SKM-1 (cell line): Measurements from ENCODE around the gene AKR1E2.

Source experiments
- DNase-seq: peaks from one replicate; lab custom pipeline; 2025; ENCODE audit not compliant: unreplicated experiment; lab: John Stamatoyannopoulos, UW

Gene AKR1E2

DNA sequence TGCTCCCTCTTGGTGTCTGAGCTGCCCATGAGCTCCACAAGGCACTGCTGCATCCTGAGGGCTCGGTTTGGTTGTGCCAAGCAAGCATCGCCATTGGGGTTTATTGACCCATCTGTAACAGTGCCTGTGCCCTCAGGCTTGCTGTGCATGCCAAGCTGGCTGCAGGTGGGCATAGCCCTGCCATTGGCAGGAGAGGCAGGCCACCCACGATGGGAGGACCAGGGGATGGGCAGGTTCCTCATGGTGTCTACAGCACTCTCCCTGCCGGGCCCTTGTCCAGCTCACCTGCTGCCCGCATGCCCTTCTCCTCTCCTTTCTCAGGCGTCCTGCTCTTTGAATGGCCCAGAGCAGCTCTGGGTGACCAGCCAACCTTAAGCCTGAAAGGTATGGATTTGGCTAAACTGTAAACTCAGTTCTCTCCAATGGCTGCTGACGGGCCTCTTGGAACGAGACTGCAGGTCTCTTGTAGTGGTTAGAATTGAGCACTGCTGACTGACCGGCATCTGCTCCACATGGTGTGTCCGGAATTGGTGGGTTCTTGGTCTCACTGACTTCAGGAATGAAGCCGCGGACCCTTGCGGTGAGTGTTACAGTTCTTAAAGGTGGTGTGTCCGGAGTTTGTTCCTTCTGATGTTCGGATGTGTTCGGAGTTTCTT lies 17.6 kb downstream of the AKR1E2 start:
- DNase-seq = no peak

- DNase-seq = no peak
Observed at GRCh38 chr10:4844864-4845263, 18.9 kb downstream of the AKR1E2 start.

- DNase-seq = no peak
Observed at GRCh38 chr10:4845766-4846165, 19.8 kb downstream of the AKR1E2 start.

DNA sequence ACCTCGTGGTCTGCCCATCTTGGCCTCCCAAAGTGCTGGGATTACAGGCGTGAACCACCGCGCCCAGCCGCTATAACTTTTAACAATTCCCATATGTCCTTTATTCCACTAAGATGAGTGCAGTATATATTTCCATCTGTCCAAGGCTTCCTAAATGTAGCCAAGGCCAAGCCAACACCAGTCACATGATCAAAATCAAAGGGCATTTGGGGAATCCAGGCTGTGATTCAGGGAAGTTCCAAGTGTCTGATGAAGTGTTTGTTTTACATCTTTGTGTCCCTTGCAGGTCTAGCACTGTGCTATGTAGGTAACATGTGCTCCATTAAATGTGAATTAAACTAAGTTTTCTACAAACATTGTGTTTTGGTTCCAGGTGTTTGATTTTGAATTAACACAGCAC lies 20.8 kb downstream of the AKR1E2 start:
- DNase-seq = no peak

- DNase-seq = no peak
Observed at GRCh38 chr10:4847561-4848355, 21.8 kb downstream of the AKR1E2 start.

- no peak for DNase-seq
Observed at GRCh38 chr10:4848356-4849041, 22.5 kb downstream of the AKR1E2 start.

DNA sequence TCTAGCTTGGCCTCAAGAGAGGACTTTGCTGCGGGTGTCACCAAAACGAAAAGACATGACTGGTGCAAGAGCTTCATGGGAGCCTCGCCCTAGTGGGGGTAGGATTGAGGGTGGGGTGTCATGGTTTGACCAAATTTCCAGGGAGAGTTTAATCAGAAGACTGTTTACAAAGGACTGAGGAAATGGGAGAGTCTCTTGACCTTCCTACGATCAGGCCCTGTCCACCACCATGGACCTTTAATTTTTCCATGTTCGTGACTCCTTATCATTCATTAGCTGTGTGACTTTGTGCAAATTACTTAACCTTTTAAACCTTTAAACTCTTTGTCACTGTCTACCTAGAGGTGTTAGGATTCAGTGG lies 23.0 kb downstream of the AKR1E2 start:
- DNase-seq = no peak

DNA sequence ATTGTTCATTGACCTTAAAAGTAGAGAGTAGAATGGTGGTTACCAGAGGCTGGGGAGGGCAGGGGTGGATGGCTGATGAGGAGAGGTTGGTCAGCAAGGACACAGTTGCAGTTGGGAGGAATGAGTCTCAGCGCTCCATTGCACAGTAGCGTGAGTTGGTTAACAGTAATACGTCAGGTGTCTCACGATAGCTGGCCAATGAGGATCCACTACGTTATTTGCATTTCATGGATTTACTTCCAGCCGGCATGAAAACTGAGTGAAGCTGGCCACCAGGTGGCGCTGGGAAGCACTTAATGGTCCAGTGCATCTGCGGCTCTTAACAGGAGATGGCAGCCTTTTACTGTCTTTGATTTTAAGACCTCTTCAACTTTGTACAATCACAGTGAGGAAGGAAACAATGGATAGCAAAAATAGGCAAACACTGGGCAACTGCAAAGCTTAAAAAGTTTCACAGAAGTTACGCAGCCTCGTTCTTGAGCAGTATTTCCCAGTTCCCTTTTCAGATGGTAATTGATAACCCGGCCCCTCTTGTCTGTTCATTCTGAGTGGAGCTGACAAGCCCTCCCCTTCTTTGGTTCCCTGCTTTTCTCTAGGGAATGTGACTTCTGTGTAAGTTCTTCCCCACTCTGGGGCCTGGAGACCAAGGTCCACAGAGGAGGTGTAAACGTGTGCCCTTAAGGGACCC lies 23.7 kb downstream of the AKR1E2 start:
- DNase-seq = peak; percentile 23

GRCh38 chr10:4850397-4850796 lies 24.4 kb downstream of the AKR1E2 start:
- DNase-seq = no peak

DNA sequence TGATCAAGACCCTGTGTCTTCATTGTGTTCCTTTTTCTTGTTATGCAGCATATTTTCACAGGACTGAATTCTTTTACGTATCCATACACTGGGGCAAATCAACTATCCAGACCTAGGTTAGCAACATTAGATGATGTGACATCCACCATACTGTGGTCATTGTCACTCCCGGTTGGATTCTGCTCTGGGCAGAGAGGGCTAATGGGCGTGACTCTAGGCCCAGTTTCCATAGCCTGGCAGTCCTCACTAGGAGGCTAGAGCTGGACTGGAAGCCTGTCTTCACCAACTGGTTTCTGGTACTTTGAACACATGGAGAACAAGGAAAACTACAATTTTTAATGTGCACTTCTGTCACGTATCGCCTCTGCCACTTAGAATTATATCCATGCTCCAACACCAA lies 25.2 kb downstream of the AKR1E2 start:
- DNase-seq = no peak

- no peak for DNase-seq
Observed at GRCh38 chr10:4851846-4852245, 25.8 kb downstream of the AKR1E2 start.

DNA sequence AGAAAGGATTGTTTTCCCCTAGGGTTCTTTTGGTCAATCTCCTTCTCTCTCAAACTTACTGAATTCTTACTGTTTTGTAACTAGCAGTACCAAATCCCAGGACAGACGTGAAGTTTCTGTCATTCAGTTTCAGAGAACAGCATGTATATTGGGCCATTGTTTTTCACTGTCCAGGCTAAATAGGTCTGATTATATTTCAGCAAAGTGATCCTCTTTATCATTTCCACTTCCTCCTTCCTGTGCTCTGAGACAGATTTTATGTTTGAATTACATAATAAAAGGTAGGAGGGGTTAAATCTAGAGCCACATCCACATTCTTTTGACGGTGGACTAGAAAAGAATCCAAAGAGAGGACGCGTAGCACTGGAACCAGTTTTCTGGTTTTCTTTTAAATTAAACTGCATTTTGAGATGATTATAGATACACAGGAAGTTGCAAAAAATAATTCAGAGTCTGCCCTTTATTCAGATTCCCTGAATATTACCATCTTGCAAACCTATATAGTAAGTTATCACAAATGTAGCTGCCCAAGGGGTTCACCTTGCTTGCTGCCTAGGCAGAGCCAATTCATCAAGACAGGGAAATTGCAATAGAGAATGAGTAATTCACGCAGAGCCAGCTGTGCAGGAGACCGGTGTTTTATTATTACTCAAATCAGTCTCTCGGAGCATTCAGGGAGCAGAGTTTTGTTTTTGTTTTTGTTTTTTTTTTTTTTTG lies 40.1 kb downstream of the AKR1E2 start:
- no peak for DNase-seq

- no peak for DNase-seq
Observed at GRCh38 chr10:4867109-4867519, 41.1 kb downstream of the AKR1E2 start.

DNA sequence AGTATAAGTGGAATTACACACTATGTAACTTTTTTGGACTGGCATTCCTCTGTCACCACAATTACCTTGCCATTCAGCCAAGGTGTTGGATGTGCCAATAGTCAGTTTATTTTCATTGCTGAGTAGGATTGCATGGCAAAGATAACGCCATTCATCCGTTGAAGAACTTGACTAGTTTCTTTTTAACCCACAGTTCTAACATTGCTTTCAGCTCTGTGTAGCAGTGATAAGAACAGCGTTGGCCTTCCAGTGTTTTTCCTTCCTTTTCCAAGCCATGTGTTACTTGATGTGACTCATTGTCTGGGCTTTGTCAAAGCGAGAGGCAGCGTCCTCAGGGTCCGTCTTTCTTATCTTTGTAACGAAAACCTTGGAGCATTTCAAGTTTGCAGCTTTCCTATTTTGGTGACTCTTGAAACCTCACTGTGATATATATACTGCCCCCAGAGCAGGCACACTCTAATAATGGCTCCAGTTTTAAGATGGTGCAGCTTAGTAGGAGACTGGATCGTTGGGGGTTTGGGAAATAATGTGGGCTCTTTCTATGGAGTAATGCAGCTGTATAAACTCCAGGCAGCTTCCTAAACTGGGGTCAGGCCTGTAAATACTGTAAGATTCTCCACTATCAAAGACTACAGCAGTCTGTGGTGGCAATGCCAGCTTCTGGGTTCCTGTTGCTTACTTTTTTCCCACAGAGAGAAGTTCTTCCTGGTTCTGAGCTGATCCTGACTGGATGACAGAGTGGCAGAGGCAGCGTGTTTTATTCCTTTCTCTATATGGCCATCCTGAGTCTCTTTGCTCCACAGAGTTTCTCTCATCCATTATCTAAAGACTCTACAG lies 41.7 kb downstream of the AKR1E2 start:
- no peak for DNase-seq

- DNase-seq = no peak
Observed at GRCh38 chr10:4868357-4868657, 42.3 kb downstream of the AKR1E2 start.

GRCh38 chr10:4882704-4883078 lies 56.7 kb downstream of the AKR1E2 start:
- no peak for DNase-seq

DNA sequence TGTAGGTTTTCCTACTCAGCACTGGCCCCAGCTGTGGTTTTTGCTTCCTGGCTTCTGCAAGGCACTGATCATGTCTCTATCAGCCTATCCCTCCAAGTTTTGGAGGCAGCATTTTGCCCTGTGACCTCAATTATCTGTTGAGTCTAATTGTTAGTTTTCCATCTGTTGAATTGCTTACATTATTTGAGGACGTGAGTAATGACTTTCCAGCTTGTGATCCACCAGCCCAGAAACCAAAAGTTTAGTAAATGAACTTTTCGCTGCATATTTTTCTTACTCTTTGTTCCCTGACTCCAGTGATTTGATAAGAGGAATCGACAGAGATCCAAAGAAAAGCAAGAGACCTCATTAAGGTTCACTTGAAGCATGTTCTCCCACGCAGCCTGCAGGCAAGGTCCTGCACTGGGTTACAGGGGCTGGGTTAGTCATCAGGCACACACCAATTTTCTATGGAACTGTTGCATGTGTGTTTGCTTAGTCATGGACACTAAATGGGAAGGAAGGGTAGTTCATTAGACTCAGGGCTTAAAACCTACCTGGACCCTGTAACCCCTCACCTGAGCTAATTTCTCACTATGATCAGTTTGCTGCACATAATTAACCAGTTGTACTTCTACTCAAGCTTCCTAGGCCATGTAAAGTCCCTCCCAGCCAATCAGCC lies 57.2 kb downstream of the AKR1E2 start:
- DNase-seq = no peak

DNA sequence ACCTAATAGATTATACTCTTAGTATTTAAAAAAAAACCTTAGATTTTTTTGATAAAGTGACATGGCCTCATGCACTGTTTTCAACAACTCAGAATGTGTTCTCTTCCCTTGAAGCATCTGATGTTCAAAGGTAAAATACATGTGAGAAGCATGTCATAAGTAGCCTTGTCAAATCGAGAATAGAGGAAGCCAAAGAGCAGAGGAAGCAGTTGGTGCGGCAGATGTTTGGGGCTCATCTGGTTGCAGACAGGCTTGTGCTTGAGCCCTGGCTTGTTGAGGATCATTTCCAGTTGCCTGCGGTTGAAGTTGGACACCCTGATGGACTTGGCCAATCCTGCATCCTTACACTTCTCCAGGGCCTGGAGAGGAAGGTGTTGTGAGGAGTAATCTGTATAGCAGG lies 59.2 kb downstream of the AKR1E2 start:
- no peak for DNase-seq

- DNase-seq = no peak
Observed at GRCh38 chr10:4887501-4887900, 61.5 kb downstream of the AKR1E2 start.

DNA sequence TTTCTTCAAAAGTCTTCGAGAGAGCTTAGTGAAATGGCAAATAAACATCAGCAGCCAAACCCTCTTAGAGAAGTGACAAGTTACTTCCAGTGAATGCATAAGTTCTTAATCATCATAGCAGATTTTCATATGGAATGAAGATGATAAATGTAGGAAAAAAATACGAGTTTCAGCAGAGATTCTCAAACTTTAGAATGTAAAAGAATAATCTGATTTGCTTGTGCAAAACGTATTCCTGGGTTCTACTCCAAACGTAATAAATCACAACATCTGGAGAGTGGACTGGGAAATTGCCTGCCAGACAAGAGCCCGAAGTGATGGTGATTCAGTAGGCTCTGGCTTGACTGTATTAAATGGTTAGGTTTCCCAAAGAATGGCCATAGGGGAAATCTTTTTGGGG lies 62.2 kb downstream of the AKR1E2 start:
- DNase-seq = no peak
